HG02623 (cell line): Measurements from ENCODE around the gene EXOC7.

Source experiments
- ATAC-seq: cut with Tn5 transposase; IDR thresholded peaks from one replicate; pipeline ENCODE4 v1.9.1; 2021; ENCODE audit warnings: moderate library complexity; ENCODE audit not compliant: unreplicated experiment

EXOC7 gene

DNA sequence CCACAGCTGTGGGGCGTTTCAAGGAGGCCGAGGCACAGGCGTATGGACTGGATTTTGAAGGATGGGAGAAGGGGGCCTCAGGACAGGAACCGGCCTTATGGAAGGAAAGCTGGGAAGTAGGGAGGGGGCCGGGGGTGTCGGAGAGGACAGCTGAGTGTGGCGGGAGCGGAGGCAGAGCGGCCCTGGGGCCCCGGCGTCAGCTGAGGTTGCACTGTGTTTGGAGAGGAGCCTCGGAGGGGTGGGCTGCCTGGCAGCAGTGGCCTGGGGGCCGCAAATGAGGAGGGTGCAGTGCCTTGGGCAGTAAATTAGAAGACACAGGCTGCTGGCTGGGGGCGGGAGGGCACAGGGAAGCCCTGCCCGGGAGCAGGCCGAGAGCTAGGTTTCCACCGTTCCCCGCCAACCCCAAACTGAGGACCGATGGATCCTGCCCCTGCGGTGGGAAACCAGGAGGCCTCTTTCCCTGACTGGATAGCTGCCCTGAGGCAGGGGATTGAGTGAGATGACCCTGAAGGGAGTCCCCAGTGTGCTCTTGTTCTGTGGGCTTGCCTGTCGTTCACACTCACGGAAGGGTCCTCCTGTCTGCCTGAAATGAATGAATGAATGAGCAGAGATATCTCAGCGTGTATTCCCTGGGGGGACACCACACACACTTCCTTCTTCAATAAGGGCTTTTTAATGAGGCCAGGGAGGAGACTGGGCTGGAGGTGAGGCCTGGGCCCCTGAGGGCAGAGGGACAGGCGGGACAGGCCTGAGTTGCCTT lies 19.0 kb upstream of the EXOC7 start:
- no peak for ATAC-seq

DNA sequence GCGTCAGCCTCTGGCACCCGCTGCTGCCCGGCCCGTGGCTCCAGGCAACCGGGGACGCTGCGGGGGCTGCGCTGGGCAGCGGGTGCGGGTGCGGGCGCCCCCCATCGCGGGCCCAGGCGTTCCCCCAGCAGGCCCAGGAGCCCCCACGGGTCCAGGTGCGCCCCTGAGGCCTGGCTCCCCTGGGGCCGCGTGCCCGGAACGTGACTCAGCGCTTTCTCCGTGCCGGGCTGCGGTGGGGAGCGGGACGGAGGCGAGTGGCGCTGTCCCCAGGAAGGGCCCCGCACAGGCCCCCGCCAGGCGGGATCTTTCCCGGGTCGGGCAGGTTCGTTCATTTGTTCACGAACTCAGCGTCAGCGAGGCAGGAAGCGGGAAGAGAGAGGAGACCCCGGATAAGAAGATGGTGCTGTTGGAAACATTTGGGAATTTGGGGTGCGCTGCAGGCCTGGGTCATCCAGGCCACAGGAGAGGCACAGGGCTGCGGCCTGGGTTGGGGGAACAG lies 18.4 kb upstream of the EXOC7 start:
- ATAC-seq = no peak

DNA sequence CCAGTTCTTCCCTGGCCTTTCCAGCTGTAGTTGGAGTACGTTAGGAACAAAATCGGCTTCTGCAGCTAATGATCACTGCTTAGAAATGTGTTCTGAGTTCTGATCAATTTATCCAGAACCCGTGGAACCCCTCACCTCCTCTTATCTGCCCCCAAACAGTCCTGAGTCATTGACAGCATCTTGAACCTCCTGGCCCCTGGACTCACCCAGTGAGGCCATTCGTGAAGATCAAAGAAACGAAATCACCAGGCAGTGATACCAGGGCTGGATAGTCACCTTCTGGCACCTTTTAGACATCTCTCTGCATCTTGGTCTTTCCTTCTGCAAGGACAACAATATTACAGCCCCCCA lies 17.0 kb upstream of the EXOC7 start:
- ATAC-seq = no peak

DNA sequence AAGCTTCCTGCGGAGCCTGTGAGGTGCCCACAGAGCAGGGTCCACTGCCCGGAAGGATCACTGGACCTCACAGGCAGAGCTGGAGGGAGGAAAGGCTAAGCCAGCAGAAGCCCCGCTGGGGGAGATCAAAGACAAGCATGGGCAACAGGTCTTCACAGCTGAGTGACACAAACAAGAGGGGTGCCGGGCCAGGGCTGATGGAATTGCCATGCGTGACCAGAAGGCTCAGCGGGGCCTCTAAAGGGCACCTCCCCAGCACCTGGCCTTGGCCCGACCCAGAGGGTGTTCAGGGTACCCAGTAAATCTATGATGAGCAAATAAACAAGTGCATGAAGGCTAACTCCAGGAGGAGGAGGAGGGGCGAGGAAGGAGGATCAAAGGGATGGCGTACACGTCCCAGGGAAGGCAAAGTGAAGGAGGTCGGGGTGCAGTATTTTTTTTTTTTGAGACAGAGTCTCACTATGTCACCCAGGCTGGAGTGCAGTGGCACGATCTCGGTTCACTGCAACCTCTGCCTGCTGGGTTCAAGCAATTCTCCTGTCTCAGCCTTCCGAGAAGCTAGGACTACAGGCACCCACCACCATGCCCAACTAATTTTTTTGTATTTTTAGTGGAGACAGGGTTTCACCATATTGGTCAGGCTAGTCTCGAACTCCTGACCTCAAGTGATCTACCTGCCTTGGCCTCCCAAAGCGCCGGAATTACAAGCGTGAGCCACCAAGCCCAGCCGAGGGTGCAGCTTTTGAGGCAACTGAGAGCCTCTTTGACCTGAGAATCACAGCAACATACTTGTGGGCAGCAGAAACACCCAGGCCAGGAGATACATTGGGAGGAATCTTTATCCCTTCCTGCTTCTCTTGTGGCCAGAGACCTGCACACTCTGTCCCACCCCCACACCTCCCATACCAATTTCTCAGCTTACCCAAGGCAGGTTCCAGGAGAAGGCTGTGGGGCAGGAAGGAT lies 16.1 kb upstream of the EXOC7 start:
- no peak for ATAC-seq

GRCh38 chr17:76115138-76115754 lies 11.7 kb upstream of the EXOC7 start:
- ATAC-seq = no peak

DNA sequence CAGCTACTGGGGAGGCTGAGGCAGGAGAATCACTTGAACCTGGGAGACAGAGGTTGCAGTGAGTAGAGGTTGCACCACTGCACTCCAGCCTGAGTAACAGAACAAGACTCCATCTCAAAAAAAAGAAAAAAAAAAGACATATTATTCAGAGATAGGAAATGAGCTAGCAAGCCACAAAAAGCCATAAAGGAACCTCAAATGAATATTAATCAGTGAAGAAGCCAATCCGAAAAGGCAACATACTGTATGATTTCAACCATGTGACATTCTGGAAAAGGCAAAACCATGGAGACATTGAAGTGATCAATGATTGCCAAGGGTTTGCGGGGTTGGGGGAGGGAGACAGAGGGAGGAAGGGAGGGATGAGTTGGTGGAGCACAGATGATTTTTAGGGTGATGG lies 8.4 kb upstream of the EXOC7 start:
- no peak for ATAC-seq

DNA sequence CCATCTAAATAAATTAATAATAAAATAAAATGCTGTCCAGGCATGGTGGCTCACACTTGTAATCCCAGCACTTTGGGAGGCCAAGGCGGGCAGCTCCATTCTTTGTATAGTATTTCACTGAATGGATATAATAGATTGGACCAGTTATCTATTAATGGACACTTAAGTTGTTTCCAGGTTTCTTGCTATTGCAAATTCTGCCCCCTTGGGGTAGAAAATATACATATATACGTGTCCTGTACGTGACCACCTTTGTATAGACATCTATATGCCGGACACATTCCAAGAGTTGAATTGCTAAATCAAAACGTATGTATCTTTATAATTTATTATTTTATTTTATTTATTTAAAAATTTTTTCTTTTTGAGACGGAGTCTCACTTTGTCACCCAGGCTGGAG lies 3.9 kb upstream of the EXOC7 start:
- ATAC-seq = no peak

DNA sequence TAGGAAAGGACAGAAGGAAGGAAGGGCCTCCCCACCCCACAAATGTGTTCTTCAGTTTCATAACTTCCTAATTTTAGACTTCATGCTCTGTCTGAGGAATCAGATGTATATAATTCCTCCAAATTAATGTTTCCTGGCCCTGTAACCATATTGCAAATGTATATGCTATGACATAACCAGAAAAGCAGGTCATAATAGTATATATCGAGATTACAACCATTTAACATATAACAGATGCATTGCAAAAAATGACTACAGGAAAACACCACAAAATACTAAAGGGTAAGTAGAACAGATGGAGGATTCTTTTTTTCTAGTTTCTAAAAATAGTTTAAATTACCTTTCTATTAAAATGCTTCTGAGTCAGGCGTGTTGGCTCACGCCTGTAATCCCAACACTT lies 3.1 kb upstream of the EXOC7 start:
- ATAC-seq = no peak

DNA sequence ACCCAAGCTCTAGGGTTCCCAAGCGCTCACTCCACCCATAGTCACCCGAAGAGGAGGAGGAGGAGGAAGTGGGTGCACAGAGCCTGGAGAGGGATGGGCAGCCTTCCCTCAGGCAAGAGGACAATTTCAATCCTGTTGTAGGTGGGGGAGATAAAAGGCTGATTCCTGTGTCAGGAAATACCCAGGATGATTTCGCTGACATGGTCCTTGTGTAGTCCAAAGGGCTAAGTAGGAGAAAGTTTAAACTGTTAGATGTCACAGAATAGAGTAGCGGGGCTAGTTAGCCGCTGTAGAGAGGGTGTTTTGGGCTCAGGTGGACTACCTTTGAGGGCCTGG lies 1.3 kb upstream of the EXOC7 start:
- no peak for ATAC-seq

GRCh38 chr17:76104140-76104895 lies 731 bp upstream of the EXOC7 start:
- ATAC-seq = no peak

DNA sequence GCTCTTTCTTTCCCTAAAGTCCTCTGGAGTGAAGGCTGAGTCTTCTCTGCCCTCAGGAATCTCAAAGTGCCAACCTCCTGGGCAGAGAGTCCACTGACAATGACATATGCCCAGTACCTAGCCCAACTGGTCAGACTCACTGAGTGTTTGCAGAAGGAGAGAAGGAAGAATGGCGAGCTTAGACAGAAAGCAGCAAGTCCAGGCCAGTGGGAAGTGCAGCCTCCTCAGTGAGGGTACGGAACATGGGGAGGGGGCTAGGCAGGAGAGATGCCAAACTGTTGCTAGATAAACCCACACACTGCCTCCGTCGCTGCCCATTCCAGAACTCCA lies 678 bp downstream of the EXOC7 start:
- no peak for ATAC-seq

GRCh38 chr17:76097716-76098295 lies 5.8 kb downstream of the EXOC7 start:
- ATAC-seq = no peak

- no peak for ATAC-seq
Measured at GRCh38 chr17:76095943-76096342, 7.6 kb downstream of the EXOC7 start.

DNA sequence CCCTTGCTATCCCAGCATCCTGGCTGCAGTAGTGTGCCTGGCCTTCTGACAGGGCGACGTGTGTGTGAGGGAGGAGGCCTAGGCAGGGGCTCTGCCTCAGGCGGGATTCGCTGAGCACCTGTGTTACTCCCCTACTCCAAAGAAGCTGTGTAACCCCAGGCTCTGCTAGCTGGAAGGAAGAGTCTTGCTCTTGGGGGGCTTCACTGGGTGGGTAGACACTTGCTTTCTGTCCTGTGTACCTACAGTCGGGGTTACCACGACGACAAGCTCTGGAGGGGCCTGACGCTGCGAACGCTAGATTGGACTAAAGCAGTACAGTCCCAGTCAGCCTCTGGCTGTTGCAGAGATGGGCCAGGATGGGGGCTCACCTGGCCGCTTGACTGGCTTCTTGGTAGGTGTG lies 9.5 kb downstream of the EXOC7 start:
- no peak for ATAC-seq

DNA sequence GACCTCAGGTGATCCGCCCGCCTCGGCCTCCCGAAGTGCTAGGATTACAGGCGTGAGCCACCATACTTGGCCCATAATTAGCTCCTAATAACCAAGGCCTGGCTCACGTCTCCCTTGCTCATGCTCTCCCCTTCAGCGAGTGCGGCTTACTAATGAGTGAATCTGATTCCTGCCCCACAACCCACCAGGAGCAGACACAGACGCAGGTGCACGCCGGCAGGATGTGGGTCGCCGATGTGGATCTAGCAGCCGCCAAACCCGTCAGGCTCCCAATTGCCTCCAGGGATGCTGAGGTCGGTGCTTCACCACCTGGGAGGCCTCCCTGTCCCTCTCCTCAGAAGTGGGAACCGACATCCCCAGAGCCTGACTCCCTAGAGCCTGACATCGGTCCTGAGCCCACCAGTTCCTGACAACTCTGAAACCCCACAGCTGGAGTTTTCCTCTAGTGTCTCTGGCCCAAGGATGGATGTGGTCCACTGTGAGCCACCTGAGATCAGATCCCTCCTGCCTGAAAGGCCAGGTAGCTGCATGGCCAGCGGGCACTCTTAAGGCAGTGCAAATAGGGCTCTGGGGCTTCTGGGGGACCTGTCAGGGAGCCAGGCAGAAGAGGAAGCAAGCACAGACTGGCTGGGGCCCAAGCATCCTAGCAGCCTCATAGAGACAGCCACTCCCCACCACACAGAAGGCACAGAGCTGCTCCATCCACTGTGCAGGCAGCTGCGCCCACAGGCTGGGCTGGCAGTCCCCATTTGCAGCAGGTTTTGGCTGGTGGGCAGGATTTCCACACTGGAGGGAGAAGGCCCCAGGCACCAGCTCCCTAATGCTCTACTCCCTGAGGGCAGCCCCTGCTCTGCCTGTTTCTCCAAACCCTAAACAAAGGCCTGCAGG lies 10.8 kb downstream of the EXOC7 start:
- no peak for ATAC-seq

- no peak for ATAC-seq
Measured at GRCh38 chr17:76091526-76092286, 11.9 kb downstream of the EXOC7 start.

DNA sequence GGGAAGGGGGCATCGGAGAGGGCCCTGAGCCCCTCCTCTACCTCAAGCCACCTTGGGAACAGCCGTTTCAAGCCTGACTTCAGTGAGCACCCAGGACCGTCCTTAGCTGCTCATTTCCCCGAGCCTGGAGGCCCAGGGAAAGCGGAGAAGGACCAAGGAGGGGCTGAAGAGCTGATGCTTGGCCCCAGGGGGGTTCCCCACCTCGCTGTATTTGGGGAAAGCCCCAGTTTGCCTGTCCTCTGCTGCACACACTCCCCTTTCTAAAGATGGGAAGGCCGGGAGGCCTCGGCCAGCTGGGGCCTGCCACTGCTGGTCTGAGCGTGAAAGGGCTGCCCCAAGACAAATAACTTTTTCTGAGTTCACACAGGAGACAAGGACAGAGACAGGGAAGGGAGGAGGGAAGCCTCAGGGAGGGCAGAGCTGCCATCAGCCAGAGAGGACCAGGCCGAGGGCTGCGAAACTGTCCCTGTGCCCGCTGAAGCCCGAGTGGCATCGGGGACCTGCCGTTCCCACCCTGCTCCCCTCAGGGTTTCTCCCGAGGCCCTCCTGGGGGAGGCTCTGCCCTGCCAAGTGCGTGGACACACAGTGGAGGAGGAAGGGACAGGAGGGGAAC lies 13.0 kb downstream of the EXOC7 start:
- no peak for ATAC-seq

- no peak for ATAC-seq
Measured at GRCh38 chr17:76089680-76090516, 13.7 kb downstream of the EXOC7 start.
